ENCODE measurements around the gene SMIM35.
"Not testable (repeated sequence)": the region's sequence is repeated elsewhere in the genome, so short reads cannot be mapped to it uniquely, and the experiment has no call there.

- TF ChIP-seq CTCF (IDR thresholded peaks at IDR 0.05; ENCODE audit: low read length); EZH2 (IDR thresholded peaks at IDR 0.05; ENCODE audit: borderline replicate concordance, low read length): not testable (repeated sequence)
Observed at GRCh38 chr11:118007563-118008270, 79.0 kb downstream of the SMIM35 start.
